Forelimb muscle (tissue), 1 donor: ENCODE results near the gene PCDH10. TPM values are rescaled to one million over a fixed set of nuclear protein-coding genes. Genes with fewer than 3 reads are reported as not detected.

Experiments used
- DNase-seq: peaks from one replicate; pipeline ENCODE4 v3.0.0-alpha.2; 2013; ENCODE audit warnings: low read depth
- polyA plus RNA-seq: library from polyadenylated mRNA; unstranded; fragments of 120-200 nt; gene quantifications from one replicate; pipeline ENCODE4 v1.2.1, GENCODE V29; 2013; ENCODE audit not compliant: insufficient read length

Gene PCDH10, protein sequence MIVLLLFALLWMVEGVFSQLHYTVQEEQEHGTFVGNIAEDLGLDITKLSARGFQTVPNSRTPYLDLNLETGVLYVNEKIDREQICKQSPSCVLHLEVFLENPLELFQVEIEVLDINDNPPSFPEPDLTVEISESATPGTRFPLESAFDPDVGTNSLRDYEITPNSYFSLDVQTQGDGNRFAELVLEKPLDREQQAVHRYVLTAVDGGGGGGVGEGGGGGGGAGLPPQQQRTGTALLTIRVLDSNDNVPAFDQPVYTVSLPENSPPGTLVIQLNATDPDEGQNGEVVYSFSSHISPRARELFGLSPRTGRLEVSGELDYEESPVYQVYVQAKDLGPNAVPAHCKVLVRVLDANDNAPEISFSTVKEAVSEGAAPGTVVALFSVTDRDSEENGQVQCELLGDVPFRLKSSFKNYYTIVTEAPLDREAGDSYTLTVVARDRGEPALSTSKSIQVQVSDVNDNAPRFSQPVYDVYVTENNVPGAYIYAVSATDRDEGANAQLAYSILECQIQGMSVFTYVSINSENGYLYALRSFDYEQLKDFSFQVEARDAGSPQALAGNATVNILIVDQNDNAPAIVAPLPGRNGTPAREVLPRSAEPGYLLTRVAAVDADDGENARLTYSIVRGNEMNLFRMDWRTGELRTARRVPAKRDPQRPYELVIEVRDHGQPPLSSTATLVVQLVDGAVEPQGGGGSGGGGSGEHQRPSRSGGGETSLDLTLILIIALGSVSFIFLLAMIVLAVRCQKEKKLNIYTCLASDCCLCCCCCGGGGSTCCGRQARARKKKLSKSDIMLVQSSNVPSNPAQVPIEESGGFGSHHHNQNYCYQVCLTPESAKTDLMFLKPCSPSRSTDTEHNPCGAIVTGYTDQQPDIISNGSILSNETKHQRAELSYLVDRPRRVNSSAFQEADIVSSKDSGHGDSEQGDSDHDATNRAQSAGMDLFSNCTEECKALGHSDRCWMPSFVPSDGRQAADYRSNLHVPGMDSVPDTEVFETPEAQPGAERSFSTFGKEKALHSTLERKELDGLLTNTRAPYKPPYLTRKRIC
- polyA plus RNA-seq, result 0.29 TPM

DNA sequence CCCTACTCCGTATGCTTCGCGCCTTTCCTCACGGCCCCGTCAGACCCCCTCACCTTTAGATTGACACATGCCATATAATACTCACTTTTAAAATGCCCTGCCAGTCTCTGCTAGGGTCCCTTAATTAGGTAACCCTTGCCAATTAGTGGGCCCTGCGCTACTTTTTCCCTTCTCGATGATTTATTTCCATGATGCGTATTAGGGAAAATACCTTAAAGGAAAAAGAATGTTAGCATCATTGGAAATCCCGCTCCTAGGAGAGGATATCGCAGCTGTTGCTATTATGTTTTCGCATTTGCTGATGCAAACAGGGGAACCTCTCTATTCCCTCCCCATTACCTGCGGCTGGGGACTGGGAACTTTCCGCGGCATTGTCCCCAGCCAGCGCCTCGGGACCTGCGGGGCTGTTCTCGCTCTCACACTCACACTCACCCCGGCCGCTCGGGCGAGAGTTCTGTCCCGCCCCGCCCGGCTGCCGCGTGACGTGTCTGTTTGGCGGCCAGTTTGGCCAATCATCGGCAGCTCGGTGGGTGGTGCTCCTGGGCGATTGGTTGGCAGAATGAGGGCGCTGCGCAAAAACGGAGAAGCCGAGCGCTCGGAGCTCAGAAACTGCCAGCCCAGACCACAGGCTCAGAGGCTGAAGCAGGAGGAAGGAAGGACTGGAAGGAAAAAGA is at the start of gene PCDH10:
TSS of gene PCDH10 (plus strand) at position 605 of the 674 bp plus-strand sequence. CDS start 847 bp downstream, outside the sequence.
- peak; percentile 73 for DNase-seq

DNA sequence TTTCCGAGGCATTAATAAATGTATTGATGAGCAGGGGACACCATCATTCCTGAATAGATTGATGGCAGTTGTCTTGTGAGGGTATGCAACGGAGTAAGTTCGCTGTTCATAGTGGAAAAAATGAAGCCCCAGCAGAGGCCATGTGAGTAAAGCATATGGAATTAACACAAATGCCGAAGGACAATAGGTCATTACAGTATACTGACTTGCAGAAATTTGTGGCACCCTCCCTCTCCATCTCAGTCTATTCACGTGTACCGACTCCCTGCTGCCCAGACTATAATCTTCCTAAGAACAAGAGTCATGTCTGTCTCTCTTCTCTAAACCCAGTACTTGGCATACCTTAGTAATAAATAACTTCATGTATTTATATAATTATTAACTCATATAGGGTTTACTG is 47.1 kb upstream of the PCDH10 start:
- no peak for DNase-seq

DNA sequence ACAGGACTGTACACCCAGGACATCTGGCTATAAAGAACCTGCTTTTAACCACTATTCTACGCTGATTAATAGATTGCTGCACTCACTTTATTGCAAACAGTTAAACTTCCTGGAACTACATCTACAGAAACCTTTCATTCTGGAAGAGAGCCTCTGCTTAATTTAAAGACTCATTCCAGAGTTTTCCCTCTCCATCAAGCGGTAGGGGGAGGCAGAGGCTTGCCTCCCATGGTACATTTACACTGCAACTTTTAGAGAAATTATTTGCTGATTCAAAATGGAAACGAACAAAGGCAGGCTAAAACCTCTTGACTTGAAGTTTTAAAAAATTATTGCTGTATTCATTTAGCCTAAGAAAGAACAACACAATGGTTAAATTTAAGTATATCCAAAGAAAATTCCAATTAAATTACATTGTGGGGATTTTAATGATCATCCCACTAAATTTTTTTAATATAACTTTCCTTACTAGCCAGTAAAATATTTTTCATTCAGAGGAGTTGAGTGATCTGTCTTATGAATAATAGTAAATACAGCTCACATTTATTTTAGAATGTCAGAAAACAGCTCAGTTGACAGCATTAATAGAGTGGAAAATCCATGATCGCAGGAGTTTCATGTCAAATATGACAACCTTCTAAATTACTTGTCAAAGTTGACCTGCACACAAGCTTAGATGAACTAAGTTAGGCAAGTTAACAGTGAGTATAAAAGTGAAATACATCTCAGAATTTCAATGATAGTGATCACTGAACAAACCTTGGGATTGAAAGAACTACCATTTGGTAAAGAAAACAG is 46.3 kb upstream of the PCDH10 start:
- DNase-seq, result no peak

DNA sequence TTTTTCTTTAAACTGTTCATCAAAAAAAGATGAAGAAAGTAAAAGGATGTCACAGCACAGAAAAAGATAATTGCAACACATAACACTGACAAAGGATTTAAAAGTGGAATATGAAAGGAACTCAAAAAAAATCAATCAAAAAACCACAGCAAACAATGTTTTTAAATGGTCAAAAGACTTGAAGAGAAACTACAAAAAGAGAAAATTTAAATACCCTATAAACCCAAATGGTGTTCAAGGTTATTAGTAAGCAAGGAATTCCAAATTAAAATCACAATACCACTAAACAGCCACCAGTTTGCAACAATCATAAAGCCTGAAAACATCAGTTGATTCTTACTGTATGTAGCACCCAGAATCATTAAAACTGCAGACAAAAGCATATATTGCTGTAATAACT is 36.5 kb upstream of the PCDH10 start:
- DNase-seq, result no peak

DNA sequence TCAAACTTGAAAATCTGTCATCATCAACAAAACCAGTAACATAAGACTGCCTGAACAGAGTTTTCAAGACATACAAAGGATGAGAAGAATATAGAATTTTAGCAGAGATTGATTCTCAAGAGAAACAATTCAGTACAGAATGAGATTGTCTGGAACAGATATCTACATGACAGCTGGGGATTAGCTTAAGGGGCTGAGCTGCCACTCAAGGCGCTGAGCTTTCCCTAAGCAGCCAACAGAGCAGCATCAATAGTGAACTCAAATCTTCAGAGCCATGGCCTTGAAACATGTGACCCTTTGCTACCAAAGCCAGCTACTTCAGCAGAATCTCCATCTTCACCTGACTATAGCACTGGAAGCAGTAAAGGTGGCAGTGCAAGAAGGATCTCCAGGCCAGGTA is 24.3 kb upstream of the PCDH10 start:
- no peak for DNase-seq

DNA sequence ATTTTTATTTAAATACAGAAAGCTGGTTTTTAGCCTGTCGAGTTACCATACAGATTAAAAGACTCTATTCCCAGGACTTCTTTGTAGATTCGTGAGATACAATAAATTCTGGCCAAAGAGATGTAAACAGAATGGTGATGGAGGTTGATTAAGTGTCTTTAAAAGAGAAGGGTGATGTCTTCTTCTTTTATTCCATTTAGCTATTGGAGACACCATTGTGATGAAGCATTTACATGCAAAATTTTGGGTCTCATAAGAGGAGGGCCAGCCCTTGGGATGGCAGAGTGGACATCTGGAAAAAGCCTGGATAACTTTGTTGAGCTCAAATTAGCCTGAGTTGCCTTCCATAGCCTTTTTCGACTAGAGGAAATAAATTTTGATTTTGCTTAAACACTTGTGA is 21.6 kb upstream of the PCDH10 start:
- no peak for DNase-seq

DNA sequence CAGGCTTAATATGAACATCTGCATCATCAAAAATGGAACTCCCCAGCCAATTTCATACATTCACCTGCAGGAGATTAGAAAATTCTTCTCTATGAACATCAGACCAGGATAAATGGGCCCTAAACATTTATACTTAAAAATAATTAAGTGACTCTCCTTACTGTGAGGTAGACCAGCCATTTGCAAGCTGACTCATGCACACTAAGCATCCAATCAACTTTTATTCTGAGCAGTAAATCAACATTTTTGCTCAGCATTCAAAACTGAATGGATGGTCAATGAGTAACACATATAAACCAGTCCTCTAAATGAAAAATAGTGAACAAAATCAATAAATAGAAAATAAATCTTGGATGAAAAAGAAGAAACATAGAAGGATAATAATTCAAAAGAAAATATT is 19.9 kb upstream of the PCDH10 start:
- DNase-seq, result no peak

DNA sequence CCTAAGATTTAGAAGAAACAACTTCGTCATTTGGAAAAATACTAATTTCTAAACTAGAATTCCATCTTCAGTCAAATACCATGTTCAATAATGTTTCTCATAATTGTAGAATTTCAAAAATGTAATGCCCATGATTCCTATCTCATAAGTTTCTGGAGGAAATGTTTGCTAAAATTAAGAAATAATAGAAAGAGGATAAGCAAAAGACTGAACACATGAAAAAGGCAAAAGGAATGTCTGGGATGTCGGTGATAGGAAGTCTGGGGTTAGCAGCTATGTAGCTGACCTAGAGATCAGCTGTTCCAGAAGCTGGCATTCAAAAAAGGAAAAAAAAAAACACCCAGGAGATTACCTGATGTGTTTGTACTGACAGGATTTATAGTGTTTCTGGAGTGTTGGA is 18.9 kb upstream of the PCDH10 start:
- no peak for DNase-seq

DNA sequence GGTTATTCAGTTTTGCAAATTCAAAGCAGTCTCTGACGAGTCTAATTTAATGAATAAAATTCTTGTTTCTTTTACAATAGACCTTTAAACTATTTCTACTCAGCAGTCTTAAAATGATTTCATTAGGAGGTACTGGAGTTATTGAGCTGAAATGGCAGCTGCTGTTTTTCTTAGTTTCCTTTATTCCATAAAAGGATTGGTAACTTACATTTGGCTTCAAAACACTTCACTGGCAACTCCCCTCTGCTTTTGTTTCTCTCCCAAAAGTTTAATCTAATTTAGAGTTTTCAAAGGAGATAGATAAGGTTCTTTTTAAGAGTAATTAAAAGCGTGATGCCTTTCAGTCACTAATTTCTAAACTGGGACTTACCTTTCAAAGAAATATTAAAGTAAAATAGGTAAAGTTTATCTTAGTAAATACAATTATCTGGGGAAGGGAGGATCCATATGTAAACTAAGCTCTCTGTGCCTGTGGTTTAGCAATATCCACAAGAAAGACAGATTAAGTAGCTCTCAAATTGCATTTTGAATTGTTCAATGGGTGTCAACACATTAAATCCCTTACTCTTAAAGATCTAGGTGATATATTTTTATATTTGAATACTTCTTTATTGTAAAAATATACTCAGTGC is 17.1 kb upstream of the PCDH10 start:
- no peak for DNase-seq

DNA sequence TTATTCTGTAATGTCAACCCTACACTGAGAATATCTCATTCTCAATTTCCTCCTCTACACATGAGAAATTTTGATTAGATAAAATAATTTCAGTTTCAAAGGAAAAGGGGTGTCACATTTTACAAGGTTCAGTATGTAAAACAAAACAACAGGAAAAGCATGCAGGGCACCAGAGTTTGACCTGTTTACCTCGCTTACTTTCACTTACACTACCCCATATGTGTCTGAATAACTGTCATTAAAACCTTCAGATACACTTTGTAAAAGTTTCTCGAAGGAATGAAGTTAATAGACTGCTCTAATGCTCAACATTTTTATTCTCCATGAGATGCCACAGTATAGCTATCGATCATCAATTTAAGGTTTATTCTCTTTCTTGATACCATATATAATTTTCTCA is 12.3 kb upstream of the PCDH10 start:
- DNase-seq, result no peak

DNA sequence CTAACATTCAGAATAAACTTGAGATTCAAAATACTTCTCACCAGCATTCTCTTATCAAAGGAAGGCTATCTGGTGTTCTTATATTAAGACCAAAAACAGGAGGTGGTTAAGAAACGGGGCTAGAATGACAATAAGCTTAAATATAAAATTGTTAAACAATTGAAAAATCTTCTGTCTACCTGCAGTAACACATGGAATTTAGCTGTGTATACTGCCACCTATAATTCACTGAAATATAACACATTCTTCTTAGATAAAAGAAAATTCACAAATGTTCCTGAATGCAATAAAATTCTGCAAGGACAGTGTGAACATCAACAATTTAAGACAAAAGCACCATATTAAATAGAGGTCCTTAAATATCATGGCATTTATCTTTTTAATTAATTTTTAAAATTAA is 11.5 kb upstream of the PCDH10 start:
- DNase-seq, result no peak

DNA sequence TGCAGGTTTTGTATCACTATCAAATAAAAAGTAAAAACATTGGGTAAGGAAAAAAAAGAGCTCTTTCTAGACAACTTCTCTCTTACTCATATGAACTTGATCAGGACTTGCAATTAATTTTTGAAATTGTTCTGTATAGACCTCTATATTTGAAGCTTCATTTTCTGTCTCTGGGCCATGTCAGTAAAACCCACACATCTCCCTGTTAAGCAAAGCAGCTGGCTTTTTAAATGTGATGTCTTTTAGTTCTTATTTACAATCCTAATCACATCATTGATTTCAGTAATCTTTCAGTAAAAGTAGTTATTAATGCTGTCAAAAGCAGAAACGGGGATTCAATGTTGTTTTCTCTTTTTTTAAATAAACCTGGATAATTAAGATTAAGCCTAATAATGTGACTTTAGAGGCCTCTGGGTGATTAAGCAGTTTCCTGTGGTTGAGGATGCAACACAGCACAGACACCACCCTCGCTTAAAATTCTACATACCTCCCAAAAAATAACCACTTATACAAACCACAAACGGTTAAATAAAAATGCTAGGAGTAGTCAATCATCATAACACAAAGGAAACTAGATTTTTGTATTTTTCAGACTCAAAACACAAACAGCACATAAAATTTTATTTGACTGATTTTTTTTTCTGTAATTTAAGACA is 5.2 kb upstream of the PCDH10 start:
- no peak for DNase-seq

DNA sequence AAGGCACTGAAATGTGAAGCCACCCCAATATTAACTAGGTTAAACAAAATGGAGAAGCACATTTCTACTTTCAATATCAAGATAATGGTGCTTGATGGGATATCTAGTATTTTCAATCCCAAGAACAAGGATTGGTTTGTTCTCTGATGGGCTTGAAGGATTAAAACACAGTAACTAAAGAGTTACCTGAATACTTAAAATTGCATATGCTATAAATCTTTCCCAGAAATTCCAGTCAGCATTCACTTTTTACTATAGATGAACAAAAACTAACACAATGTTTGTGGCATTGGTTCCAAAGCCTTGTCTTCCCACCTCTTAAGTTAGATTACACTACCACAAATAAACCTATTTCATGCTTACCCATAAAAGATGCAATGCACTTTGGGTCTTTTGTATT is 3.9 kb upstream of the PCDH10 start:
- DNase-seq, result no peak

DNA sequence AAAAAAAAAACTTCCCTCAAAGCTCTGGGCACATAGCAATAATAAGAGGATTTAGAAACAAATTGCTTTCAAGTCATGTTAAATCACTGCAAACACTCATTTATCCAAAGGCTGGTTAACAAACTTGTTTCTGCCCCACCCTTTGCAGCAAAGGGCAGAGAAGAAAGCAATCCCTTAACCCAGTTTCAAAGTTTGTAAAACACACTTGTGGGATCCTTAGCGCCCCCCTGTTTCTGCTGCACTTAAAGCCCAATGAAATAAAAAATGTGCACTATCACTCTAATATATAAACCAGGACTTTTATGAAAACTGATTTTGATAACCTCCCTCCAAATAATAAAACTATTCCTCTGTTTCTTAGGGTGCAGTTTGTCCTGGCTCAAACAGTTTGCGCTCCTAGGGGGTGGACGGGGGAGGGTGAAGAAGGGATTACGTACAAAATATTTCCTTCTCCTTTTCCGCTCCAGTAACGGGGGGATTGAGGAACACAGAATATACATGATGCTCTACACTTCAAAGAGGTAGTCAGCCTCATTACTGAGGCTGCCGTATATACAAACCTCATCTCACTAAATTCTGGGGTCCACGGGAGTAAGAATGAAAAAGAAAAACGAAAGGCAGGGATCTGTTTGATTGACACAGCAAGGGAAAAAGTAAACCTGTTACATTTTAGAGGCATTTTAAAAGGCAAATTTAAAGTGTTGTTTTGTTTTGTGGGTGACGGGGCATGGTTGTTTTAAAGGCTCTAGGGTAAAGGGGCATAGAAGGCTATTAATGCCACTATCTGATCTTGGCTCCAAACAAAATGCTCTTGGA is 3.1 kb upstream of the PCDH10 start:
- no peak for DNase-seq

DNA sequence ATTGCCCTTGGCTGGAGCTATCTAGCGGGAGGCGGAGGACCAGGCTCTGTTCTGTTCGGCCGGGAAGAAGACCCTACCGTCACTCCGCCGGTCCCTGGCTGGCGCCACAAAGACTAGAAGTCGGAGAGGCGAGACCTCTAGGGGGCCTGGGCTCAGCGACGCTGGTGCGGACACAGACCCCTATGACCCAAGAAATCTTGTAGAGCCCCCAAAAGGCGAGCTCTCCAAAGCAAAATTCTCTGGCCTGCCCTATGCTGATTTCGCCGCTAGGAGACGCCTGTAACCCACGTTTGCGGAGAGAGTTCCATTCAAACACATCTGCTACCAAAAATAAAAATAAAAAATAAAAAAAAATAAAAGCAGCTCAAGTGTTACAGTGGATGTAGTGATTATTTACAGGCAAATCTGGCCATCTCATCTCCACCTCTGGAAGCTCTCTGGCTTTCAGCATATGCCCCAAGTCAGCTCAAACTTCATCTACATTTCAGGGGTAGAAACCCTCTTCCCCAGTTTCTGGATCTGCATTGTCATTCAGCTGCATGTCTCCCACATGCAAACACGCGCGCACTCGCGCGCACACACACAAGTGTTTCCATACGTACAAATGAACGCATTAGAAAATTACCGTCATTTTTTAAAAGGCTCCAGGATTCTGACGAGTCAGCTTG is 2.4 kb upstream of the PCDH10 start:
- DNase-seq, result no peak

DNA sequence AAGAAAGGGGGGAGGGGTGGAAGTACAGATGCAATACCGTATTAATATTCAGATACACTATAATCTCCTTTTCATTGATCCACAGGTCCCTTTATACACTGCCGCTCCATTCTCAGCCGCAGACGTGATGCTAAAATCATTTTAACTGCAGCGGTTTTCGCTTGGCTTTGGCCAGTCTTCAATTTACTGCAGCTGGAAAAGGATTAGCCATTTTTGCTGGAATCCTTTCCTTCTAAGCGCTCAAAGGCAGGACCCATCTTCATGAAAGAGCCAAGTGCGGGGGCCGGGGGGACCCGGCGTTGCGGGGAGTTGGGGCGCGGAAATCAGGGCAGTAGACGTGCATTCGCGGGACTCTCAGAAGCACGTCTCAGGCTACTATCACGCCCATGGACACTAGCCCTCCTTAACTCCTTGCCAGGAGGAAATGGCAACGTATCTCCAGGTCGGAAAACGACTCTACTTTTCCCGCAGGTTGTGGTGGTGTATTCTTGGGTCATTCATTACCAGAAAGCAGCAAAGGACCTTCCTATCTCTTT is 1.7 kb upstream of the PCDH10 start:
- no peak for DNase-seq

DNA sequence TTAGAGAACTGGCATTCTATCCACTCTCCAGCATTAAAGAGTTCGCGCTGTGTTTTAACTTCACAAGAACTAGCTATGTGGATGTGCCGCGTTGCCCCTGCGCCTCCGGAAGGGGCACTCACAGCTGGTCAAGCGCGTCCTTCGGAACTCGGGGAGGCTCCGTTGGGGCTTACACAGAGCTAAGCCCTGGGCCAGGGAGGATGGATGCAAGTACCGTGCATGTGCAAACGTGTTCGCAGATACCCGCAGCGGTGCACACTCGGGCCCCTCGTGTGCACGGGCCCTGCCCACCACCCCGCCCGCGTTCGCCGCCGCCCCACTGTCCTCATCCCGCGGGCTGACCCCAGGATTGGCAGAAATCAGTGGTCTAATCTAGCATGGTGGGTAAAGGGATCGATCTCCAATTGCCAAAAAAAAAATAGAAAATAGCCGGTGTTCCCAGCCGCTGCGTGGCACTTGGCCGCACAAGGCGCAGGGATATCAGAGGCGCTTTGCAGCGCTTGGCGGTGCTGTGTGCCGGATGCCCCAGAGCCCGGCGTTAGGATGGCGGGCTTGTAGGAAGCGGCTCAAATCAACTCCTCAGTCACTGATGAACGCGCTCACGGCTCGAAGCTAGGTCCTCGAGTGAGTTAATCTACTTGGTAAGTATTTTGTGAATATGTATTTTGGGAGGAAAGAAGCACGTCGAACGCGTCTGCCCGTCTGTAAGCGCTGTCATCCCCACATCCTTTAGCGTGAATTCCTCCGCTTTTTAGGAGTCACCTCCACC is 989 bp upstream of the PCDH10 start:
- no peak for DNase-seq

DNA sequence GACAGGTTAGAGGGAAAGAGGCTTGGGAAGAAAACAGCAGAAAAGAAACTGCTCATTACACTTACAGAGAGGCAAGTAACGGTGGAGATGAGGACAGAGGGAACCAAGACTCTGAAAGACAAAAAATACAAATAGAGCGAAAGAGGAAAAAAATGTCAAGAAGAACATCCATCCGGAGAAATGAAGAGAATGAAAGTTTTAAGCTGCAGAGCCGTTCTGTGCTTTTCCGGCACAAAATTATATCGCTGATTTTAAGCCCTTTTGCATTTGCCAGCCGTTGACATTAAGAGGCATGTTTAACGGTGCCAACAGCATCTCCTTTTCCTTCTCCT is 236 bp downstream of the PCDH10 start:
- no peak for DNase-seq
